Chondrocyte (in vitro differentiated cells): ENCODE measurements around the gene STRAP. TPM values are rescaled to one million over a fixed set of nuclear protein-coding genes. Genes with fewer than 3 reads are reported as not detected.

ENCODE experiments used
- DNase-seq: peaks from one replicate; pipeline ENCODE4 v3.0.0; 2021; ENCODE audit warnings: mixed read lengths, low spot score
- H3K27ac Mint-ChIP-seq: one replicate; pipeline ENCODE4 v1.8.0; 2021; ENCODE audit warnings: mild to moderate bottlenecking, moderate library complexity, mixed read lengths; ENCODE audit not compliant: unreplicated experiment
- H3K27me3 Mint-ChIP-seq: 2 replicates; pipeline ENCODE4 v1.8.0; 2021; ENCODE audit warnings: low read depth, mixed read lengths
- H3K36me3 Mint-ChIP-seq: 2 replicates; pipeline ENCODE4 v1.8.0; 2021; ENCODE audit warnings: low read depth, mixed read lengths
- H3K4me1 Mint-ChIP-seq: 2 replicates; pipeline ENCODE4 v1.8.0; 2021; ENCODE audit warnings: low read depth, mild to moderate bottlenecking, mixed read lengths
- H3K4me3 Mint-ChIP-seq: one replicate; pipeline ENCODE4 v1.8.0; 2021; ENCODE audit warnings: mild to moderate bottlenecking, moderate library complexity, mixed read lengths; ENCODE audit not compliant: unreplicated experiment
- H3K9me3 Mint-ChIP-seq: 2 replicates; pipeline ENCODE4 v1.8.0; 2021; ENCODE audit warnings: low read depth, mixed read lengths
- CTCF ChIP-seq: fragments of 200-600 bp; sonication (generic); IDR thresholded peaks from 2 replicates; pipeline ENCODE4 v1.5.0; 2021; ENCODE audit warnings: antibody characterized with exemption, mild to moderate bottlenecking, moderate library complexity
- total RNA-seq: library from RNA; stranded (reverse); gene quantifications from 3 replicates; pipeline ENCODE4 v1.2.1, GENCODE V29; 2021

STRAP gene
- total RNA-seq, 1 donor from 2014 or later, result 153 TPM

- Mint-ChIP-seq H3K36me3 (peaks cover 12% of the 10 kb centered on the region), H3K27ac (peak overlapping the region; percentile 4), H3K4me3 (no peak overlapping the region), H3K9me3 (no peaks in the 10 kb centered on the region), H3K4me1 (peaks cover 12% of the 10 kb centered on the region), H3K27me3 (no peaks in the 10 kb centered on the region)
- no peak for TF ChIP-seq CTCF
- no peak for DNase-seq
Observed at GRCh38 chr12:15892645-15893259, 10.6 kb downstream of the STRAP start.

- peaks cover 10% of the 10 kb centered on the region for H3K4me1 Mint-ChIP-seq
- no peak for TF ChIP-seq CTCF
- no peaks in the 10 kb centered on the region for H3K9me3 Mint-ChIP-seq
- H3K36me3 Mint-ChIP-seq, result peaks cover 13% of the 10 kb centered on the region
- peak overlapping the region; percentile 4 for H3K27ac Mint-ChIP-seq
- H3K27me3 Mint-ChIP-seq, result no peaks in the 10 kb centered on the region
- DNase-seq, result no peak
- no peak overlapping the region for H3K4me3 Mint-ChIP-seq
Observed at GRCh38 chr12:15893260-15893659, 11.1 kb downstream of the STRAP start.

- H3K4me1 Mint-ChIP-seq, result peaks cover 11% of the 10 kb centered on the region
- no peak for TF ChIP-seq CTCF
Observed at GRCh38 chr12:15896867-15897266, 14.7 kb downstream of the STRAP start.

GRCh38 chr12:15897433-15897832, 15.2 kb downstream of the STRAP start:
- Mint-ChIP-seq H3K36me3 (peaks cover 18% of the 10 kb centered on the region), H3K4me1 (peaks cover 11% of the 10 kb centered on the region), H3K27me3 (no peaks in the 10 kb centered on the region), H3K9me3 (no peaks in the 10 kb centered on the region), H3K27ac (no peak overlapping the region), H3K4me3 (no peak overlapping the region)
- no peak for TF ChIP-seq CTCF
- DNase-seq, result no peak

More at GRCh38 chr12:15896867-15897266, 14.7 kb downstream of the STRAP start:
- DNase-seq, result no peak
- H3K36me3 Mint-ChIP-seq, result peaks cover 15% of the 10 kb centered on the region
- H3K9me3 Mint-ChIP-seq, result no peaks in the 10 kb centered on the region
- no peaks in the 10 kb centered on the region for H3K27me3 Mint-ChIP-seq
- no peak overlapping the region for H3K4me3 Mint-ChIP-seq
- H3K27ac Mint-ChIP-seq, result no peak overlapping the region

- DNase-seq, result no peak
- Mint-ChIP-seq H3K4me1 (peaks cover 11% of the 10 kb centered on the region), H3K27ac (no peak overlapping the region), H3K36me3 (peaks cover 24% of the 10 kb centered on the region), H3K27me3 (no peaks in the 10 kb centered on the region), H3K4me3 (no peak overlapping the region), H3K9me3 (no peaks in the 10 kb centered on the region)
- TF ChIP-seq CTCF, result peak; percentile 95
Observed at GRCh38 chr12:15899282-15899870, 17.2 kb downstream of the STRAP start.
